ENCODE results near the gene ACTR1A.

DNA sequence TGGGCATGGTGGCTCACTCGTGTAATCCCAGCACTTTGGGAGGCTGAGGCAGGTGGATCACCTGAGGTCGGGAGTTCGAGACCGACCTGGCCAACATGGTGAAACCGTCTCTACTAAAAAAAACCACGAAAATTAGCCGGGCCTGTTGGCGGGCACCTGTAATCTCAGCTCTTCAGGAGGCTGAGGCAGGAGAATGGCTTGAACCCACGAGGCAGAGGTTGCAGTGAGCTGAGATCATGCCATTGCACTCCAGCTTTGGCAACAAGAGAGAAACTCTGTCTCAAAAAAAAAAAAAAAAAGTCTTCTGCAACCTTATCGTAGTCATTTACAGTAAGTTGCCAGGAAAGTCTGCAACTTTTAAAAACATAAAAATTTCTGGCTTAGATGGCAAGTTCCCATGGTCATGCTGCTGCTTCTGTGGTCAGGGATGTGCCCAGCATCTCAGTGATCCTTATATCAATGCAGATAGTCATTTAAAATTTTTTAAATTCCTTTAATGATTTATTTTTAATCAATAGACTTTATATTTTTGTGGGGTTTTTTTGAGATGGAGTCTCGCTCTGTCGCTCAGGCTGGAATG, 16.8 kb upstream of the ACTR1A start:
- TF ChIP-seq, protein P1, sequence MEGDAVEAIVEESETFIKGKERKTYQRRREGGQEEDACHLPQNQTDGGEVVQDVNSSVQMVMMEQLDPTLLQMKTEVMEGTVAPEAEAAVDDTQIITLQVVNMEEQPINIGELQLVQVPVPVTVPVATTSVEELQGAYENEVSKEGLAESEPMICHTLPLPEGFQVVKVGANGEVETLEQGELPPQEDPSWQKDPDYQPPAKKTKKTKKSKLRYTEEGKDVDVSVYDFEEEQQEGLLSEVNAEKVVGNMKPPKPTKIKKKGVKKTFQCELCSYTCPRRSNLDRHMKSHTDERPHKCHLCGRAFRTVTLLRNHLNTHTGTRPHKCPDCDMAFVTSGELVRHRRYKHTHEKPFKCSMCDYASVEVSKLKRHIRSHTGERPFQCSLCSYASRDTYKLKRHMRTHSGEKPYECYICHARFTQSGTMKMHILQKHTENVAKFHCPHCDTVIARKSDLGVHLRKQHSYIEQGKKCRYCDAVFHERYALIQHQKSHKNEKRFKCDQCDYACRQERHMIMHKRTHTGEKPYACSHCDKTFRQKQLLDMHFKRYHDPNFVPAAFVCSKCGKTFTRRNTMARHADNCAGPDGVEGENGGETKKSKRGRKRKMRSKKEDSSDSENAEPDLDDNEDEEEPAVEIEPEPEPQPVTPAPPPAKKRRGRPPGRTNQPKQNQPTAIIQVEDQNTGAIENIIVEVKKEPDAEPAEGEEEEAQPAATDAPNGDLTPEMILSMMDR (conservative IDR thresholded peaks at IDR 0.05 in 1 of 2, IDR thresholded peaks at IDR 0.05 in 1 of 2; ENCODE audit: extremely low read depth in 1 of 2, insufficient read depth in 1 of 2, low read depth in 1 of 2, low read length in 2 of 2) = no peak
- TF ChIP-seq EZH2 (IDR thresholded peaks at IDR 0.05; ENCODE audit: borderline replicate concordance, low read length) = no peak
